ENCODE measurements around the gene PRRT3.

DNA sequence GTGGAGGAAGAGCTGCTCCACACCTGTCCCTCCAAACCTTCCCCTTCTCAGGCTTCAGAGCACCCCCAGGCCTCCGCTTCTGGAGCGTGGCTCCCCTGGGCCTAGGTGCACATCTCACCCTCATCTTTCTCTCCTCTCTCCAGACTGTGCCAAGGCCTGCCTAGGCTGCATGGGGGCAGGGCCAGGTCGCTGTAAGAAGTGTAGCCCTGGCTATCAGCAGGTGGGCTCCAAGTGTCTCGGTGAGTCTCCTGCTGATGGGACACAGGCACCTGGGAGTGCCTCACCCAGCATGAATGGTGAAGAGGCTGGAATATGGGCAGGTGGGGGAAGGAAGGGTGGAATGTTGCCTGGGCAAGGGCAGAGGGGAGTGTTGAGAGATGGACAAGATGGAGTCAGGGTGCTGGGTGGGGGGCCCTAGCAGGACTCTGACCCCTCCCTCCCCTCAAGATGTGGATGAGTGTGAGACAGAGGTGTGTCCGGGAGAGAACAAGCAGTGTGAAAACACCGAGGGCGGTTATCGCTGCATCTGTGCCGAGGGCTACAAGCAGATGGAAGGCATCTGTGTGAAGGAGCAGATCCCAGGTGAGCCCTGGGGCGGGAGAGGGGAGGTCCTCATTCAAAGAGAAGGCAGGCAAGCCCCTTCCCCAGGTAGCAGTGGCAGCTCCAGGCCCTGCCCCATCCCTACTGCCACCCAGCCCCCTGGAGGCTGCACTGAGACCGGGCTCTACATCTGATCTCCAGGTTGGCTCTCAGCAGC lies 9.1 kb downstream of the PRRT3 start:
- TF ChIP-seq TARDBP (IDR thresholded peaks at IDR 0.05) (no peak), ELF4 (IDR thresholded peaks at IDR 0.05) (no peak), FOXA1 (IDR thresholded peaks at IDR 0.05) (no peak), SUZ12 (IDR thresholded peaks at IDR 0.05) (no peak), SP1 (IDR thresholded peaks at IDR 0.05) (no peak), BHLHE40 (IDR thresholded peaks at IDR 0.05; ENCODE audit: borderline replicate concordance) (no peak), FOXM1 (IDR thresholded peaks at IDR 0.05; ENCODE audit: borderline replicate concordance) (no peak), FOXK2 (IDR thresholded peaks at IDR 0.05) (no peak)

All from HEK293T (cell line).